Lower lobe of right lung (tissue), 2 donors: ENCODE measurements around the gene GRID1. TPM values are rescaled to one million over a fixed set of nuclear protein-coding genes. Genes with fewer than 3 reads are reported as not detected.

Experiments
- ATAC-seq, 2 donors: fragments of 200-7000 bp; cut with Tn5 transposase; one replicate each; pipeline ENCODE4 v1.9.1; 2020 to 2022; ENCODE audit warnings: mild to moderate bottlenecking in 2 of 2, moderate library complexity in 2 of 2
- DNase-seq: peaks from one replicate; pipeline ENCODE4 v3.0.0-alpha.2; 2020
- H3K27ac ChIP-seq: fragments of 200-600 bp; one replicate; pipeline ENCODE4 v1.8.0; 2022
- H3K27me3 ChIP-seq: fragments of 200-600 bp; one replicate; pipeline ENCODE4 v1.8.0; 2022; ENCODE audit warnings: low read depth
- H3K36me3 ChIP-seq: fragments of 200-600 bp; one replicate; pipeline ENCODE4 v1.8.0; 2022; ENCODE audit warnings: mild to moderate bottlenecking
- H3K4me1 ChIP-seq: fragments of 200-600 bp; one replicate; pipeline ENCODE4 v1.8.0; 2022
- H3K4me3 ChIP-seq: fragments of 200-600 bp; one replicate; pipeline ENCODE4 v1.8.0; 2022; ENCODE audit warnings: mild to moderate bottlenecking
- H3K9me3 ChIP-seq: fragments of 200-600 bp; one replicate; pipeline ENCODE4 v1.8.0; 2022
- intact Hi-C: fragments of 100-400 bp; cut with DNase I; formaldehyde crosslinking; loops from one replicate; pipeline ENCODE4 v1.11.0; 2022
- total RNA-seq: library from RNA; stranded (reverse); fragmentation: NEBNext Ultra II Directional; extraction: Animal tissue kit (Norgen Biotek cat#: 25700); gene quantifications from one replicate; pipeline ENCODE4 v1.2.1, GENCODE V29; 2021
- TF ChIP-seq, protein P1 (sequence below): fragments of 200-600 bp; IDR thresholded peaks from one replicate; pipeline ENCODE4 v1.8.0; 2022; ENCODE audit warnings: antibody characterized with exemption, mild to moderate bottlenecking
- donor health status: DM: no; HTN: yes; CAD: no; lungs with severe emphysema.

The GRID1 gene
- total RNA-seq, 1 donor from 2014 or later = 2.5 TPM

DNA sequence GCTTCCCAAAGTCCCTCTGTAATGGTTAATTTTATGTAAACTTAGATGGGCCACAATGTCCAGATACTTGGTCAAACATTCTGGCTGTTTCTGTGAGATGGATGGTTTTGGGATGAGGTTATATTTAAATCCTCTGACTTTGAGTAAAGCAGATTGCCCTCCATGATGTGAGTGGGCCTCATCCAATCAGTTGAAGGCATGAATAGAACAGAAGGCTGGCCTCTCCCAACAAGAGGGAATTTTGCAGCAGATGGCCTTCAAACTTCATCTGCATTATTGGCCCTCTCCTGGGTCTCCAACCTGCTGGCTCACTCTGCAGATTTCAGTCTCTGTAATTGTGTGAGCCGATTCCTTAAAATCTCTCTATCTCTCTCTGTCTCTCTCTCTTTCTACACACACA is 362.3 kb downstream of the GRID1 start:
- Histone ChIP-seq H3K4me3 (no peak overlapping the region), H3K27ac (no peak overlapping the region), H3K36me3 (no peaks in the 10 kb centered on the region), H3K9me3 (no peaks in the 10 kb centered on the region), H3K4me1 (no peaks in the 10 kb centered on the region), H3K27me3 (no peaks in the 10 kb centered on the region)
- TF ChIP-seq, protein P1, sequence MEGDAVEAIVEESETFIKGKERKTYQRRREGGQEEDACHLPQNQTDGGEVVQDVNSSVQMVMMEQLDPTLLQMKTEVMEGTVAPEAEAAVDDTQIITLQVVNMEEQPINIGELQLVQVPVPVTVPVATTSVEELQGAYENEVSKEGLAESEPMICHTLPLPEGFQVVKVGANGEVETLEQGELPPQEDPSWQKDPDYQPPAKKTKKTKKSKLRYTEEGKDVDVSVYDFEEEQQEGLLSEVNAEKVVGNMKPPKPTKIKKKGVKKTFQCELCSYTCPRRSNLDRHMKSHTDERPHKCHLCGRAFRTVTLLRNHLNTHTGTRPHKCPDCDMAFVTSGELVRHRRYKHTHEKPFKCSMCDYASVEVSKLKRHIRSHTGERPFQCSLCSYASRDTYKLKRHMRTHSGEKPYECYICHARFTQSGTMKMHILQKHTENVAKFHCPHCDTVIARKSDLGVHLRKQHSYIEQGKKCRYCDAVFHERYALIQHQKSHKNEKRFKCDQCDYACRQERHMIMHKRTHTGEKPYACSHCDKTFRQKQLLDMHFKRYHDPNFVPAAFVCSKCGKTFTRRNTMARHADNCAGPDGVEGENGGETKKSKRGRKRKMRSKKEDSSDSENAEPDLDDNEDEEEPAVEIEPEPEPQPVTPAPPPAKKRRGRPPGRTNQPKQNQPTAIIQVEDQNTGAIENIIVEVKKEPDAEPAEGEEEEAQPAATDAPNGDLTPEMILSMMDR = no peak
- DNase-seq (no peak), ATAC-seq (no peak)
- intact Hi-C loops = no loop called here

DNA sequence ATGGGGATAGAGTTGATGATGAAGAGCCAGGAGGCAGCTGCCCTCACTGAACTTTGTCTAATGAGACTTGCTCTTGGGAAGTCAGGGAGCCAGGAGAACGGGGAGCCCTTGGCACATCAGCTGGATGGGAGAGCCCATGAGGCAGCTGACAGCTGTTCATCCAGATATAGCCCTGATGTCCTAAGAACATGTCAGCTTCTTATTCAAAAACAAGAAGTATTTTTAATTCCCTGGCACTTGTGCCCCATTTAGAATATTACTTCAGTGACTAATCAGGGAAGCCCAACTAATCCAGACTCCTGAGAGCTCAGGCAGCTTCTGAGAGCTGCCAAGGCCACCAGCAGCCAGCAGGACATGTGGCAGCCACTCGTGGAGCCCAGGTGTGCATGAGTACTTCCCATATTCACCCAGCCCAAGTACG is 363.4 kb downstream of the GRID1 start:
- Histone ChIP-seq H3K4me1 (no peaks in the 10 kb centered on the region), H3K27me3 (no peaks in the 10 kb centered on the region), H3K9me3 (no peaks in the 10 kb centered on the region), H3K27ac (no peak overlapping the region), H3K4me3 (no peak overlapping the region), H3K36me3 (no peaks in the 10 kb centered on the region)
- intact Hi-C loops = no loop called here
- TF ChIP-seq, protein P1 = no peak
- ATAC-seq (no peak), DNase-seq (no peak)

DNA sequence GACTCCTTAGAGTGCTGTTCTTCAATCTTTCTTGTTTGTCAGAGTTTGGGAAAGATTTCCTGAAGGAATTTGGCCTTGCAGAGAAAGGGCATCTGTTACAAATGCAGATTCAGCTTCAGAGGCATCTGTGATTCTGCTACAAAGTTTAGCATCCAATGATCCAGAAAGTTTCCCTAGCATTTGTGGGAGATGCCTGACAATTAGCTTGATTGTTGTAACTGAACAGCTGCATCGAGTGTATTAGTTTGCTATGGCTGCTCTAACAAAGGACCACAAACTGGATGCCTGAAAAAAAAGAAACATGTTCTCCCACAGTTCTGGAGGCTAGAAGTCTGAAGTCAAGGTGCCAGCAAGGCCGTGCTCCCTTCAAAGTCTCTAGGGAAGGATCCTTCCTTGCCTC is 365.1 kb downstream of the GRID1 start:
- H3K9me3 ChIP-seq = no peaks in the 10 kb centered on the region
- no peaks in the 10 kb centered on the region for H3K27me3 ChIP-seq
- H3K4me1 ChIP-seq = no peaks in the 10 kb centered on the region
- DNase-seq (no peak), ATAC-seq (no peak)
- H3K27ac ChIP-seq = no peak overlapping the region
- H3K4me3 ChIP-seq = no peak overlapping the region
- TF ChIP-seq, protein P1 = no peak
- intact Hi-C loops = no loop called here
- no peaks in the 10 kb centered on the region for H3K36me3 ChIP-seq

DNA sequence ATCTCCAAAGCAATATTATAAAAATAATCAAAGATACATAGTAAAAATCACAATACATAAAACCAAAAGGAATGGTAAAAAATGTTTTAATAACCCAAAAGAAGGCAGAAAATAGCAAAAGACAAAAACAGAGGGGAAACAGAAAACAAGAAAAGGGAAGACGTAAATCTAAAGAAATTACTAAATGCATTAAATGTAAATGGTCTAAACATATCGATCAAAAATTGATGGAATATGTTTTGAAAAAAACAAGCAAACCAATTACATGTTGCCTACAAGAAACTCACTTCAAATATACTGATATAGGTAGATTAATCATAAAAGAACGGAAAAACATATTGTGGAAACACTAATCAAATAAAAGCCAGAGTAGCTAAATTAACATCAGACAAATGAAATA is 369.1 kb downstream of the GRID1 start:
- DNase-seq (no peak), ATAC-seq (no peak)
- Histone ChIP-seq H3K27me3 (no peaks in the 10 kb centered on the region), H3K36me3 (no peaks in the 10 kb centered on the region), H3K9me3 (no peaks in the 10 kb centered on the region), H3K4me3 (no peak overlapping the region), H3K27ac (no peak overlapping the region), H3K4me1 (no peaks in the 10 kb centered on the region)
- intact Hi-C loops = no loop called here
- TF ChIP-seq, protein P1 = no peak

DNA sequence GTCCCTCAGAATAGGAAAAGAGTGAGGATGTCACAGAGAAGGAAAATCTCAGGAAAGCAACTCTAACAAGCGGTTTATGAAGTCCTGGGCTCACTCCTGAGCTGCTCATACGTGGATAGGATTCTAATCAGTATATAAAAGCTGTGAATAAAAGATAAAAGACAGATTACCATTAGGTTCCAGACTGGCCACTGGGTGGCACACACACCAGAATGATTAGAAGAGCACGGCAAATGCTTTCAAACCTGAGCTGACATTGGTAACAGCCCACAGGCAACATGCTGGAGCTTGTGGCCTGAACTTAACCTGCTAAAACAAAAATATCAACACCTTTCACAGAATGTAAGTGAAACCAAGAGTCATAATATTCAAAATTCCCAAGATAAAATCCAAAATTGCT is 370.8 kb downstream of the GRID1 start:
- no peak for DNase-seq

More for the DNA sequence above, 370.8 kb downstream of the GRID1 start:
- intact Hi-C loops = no loop called here
- Histone ChIP-seq H3K9me3 (no peaks in the 10 kb centered on the region), H3K27ac (no peak overlapping the region), H3K4me3 (no peak overlapping the region), H3K27me3 (no peaks in the 10 kb centered on the region), H3K36me3 (no peaks in the 10 kb centered on the region), H3K4me1 (no peaks in the 10 kb centered on the region)
- peak; percentile 11 to 33 for ATAC-seq
- TF ChIP-seq, protein P1 = peak; percentile 31
